Measurements from ENCODE around the gene SMURF2.
"Not testable (repeated sequence)": the region's sequence is repeated elsewhere in the genome, so short reads cannot be mapped to it uniquely, and the experiment has no call there.

Gene SMURF2

GRCh38 chr17:64585146-64585545, 77.0 kb downstream of the SMURF2 start:
- DNase-seq, result no peak

- DNase-seq, result no peak
These were observed 79.1 kb downstream of the SMURF2 start for GRCh38 chr17:64583038-64583437.

GRCh38 chr17:64580384-64581315, 81.5 kb downstream of the SMURF2 start:
- no peak for DNase-seq

GRCh38 chr17:64579917-64580316, 82.2 kb downstream of the SMURF2 start:
- no peak for DNase-seq

- DNase-seq, result not testable (repeated sequence)
These were observed 85.1 kb downstream of the SMURF2 start for GRCh38 chr17:64577025-64577424.

- no peak for DNase-seq
These were observed 86.7 kb downstream of the SMURF2 start for GRCh38 chr17:64575431-64575830.

GRCh38 chr17:64574646-64575045, 87.5 kb downstream of the SMURF2 start:
- DNase-seq, result no peak

- no peak for DNase-seq
These were observed 88.9 kb downstream of the SMURF2 start for GRCh38 chr17:64573214-64573613.

GRCh38 chr17:64572682-64573154, 89.4 kb downstream of the SMURF2 start:
- no peak for DNase-seq

GRCh38 chr17:64571746-64572145, 90.4 kb downstream of the SMURF2 start:
- no peak for DNase-seq

GRCh38 chr17:64565563-64565962, 96.5 kb downstream of the SMURF2 start:
- no peak for DNase-seq

GRCh38 chr17:64564098-64564497, 98.0 kb downstream of the SMURF2 start:
- no peak for DNase-seq

- DNase-seq, result no peak
These were observed 106.8 kb downstream of the SMURF2 start for GRCh38 chr17:64555281-64555680.

- DNase-seq, result no peak
These were observed 108.0 kb downstream of the SMURF2 start for GRCh38 chr17:64554028-64554637.

GRCh38 chr17:64551461-64551860, 110.6 kb downstream of the SMURF2 start:
- no peak for DNase-seq

- no peak for DNase-seq
These were observed 114.8 kb downstream of the SMURF2 start for GRCh38 chr17:64547319-64547718.

- no peak for DNase-seq
These were observed 115.4 kb downstream of the SMURF2 start for GRCh38 chr17:64546716-64547115.

- DNase-seq, result no peak
These were observed 117.4 kb downstream of the SMURF2 start for GRCh38 chr17:64544742-64545141.

- no peak for DNase-seq
These were observed 121.9 kb downstream of the SMURF2 start for GRCh38 chr17:64540118-64540776.

- DNase-seq, result no peak
These were observed 123.5 kb downstream of the SMURF2 start for GRCh38 chr17:64538508-64539130.

- no peak for DNase-seq
These were observed 124.6 kb downstream of the SMURF2 start for GRCh38 chr17:64537488-64537887.

GRCh38 chr17:64536913-64537312, 125.2 kb downstream of the SMURF2 start:
- no peak for DNase-seq

- DNase-seq, result no peak
These were observed 126.8 kb downstream of the SMURF2 start for GRCh38 chr17:64535357-64535756.

Data from NCI-H1048 (cell line).